IMR-90 (cell line): ENCODE results near the gene WDR5. TPM values are rescaled to one million over a fixed set of nuclear protein-coding genes. Genes with fewer than 3 reads are reported as not detected.

Source experiments
- ATAC-seq: fragments of 200-7000 bp; cut with Tn5 transposase; 2 replicates; pipeline ENCODE4 v1.9.1; 2020; ENCODE audit warnings: low read depth, mild to moderate bottlenecking, moderate library complexity
- BruUV-seq: library from RNA; stranded (reverse); fragments of 400-500 nt; replicated peaks from 2 replicates; lab custom pipeline; 2021; lab: Mats Ljungman, UMichigan
- CTCF ChIA-PET: fragments of 300-600 bp; formaldehyde crosslinking; extraction: SDS; loops from one replicate; lab custom pipeline; 2021; ENCODE audit warnings: antibody characterized with exemption; lab: Yijun Ruan, JAX
- POLR2A ChIA-PET: fragments of 300-600 bp; sonication (Branson Sonifier 250); formaldehyde crosslinking; loops from one replicate; lab custom pipeline; 2022; ENCODE audit warnings: antibody characterized with exemption; ENCODE audit not compliant: unreplicated experiment; lab: Charles Lee
- DNase-seq: peaks from one replicate; pipeline ENCODE4 v3.0.0; 2013
- H2AFZ ChIP-seq: replicated peaks from 2 replicates; pipeline ENCODE3; 2013; ENCODE audit warnings: low read length, mild to moderate bottlenecking; ENCODE audit not compliant: poor library complexity
- H2AK5ac ChIP-seq: 2 replicates; pipeline ENCODE4 v1.6.1; 2013; ENCODE audit warnings: low read depth, low read length, inconsistent platforms
- H2AK9ac ChIP-seq: replicated peaks from 2 replicates; pipeline ENCODE3; 2013; ENCODE audit warnings: mild to moderate bottlenecking, low read depth, low read length, moderate library complexity; ENCODE audit not compliant: poor library complexity
- H2BK120ac ChIP-seq: 2 replicates; pipeline ENCODE4 v1.6.1; 2013; ENCODE audit warnings: low read depth, low read length, inconsistent platforms
- H2BK15ac ChIP-seq: 3 replicates; pipeline ENCODE4 v1.6.1; 2013; ENCODE audit warnings: low read depth, low read length, inconsistent platforms
- H2BK20ac ChIP-seq: 2 replicates; pipeline ENCODE4 v1.6.1; 2013; ENCODE audit warnings: low read depth, mild to moderate bottlenecking, inconsistent platforms, low read length, moderate library complexity
- H2BK5ac ChIP-seq: 2 replicates; pipeline ENCODE4 v1.6.1; 2013; ENCODE audit warnings: mild to moderate bottlenecking, low read depth, low read length, inconsistent platforms; ENCODE audit not compliant: poor library complexity, severe bottlenecking
- H3K14ac ChIP-seq: replicated peaks from 2 replicates; pipeline ENCODE4 v1.6.1; 2013; ENCODE audit warnings: low read depth, low read length, inconsistent platforms
- H3K18ac ChIP-seq: 2 replicates; pipeline ENCODE4 v1.6.1; 2013; ENCODE audit warnings: low read depth, low read length, control low read depth
- H3K23ac ChIP-seq: 2 replicates; pipeline ENCODE4 v1.6.1; 2013; ENCODE audit warnings: low read depth, low read length, inconsistent platforms
- H3K27ac ChIP-seq: 2 replicates; pipeline ENCODE4 v1.5.1; 2013; ENCODE audit warnings: mild to moderate bottlenecking, control low read depth, low read length; ENCODE audit not compliant: insufficient read depth
- H3K27me3 ChIP-seq: 2 replicates; pipeline ENCODE4 v1.6.1; 2013; ENCODE audit warnings: low read length; ENCODE audit not compliant: control insufficient read depth, insufficient read depth
- H3K36me3 ChIP-seq: 2 replicates; pipeline ENCODE4 v1.6.1; 2013; ENCODE audit warnings: low read length, mixed read lengths; ENCODE audit not compliant: control insufficient read depth, insufficient read depth
- H3K4ac ChIP-seq: 2 replicates; pipeline ENCODE4 v1.6.1; 2013; ENCODE audit warnings: low read depth, low read length, inconsistent platforms
- H3K4me1 ChIP-seq: 2 replicates; pipeline ENCODE4 v1.6.1; 2013; ENCODE audit warnings: low read length, mixed read lengths; ENCODE audit not compliant: control insufficient read depth, insufficient read depth
- H3K4me2 ChIP-seq: 2 replicates; pipeline ENCODE4 v1.6.1; 2013; ENCODE audit warnings: low read depth, mild to moderate bottlenecking, control low read depth, low read length, moderate library complexity
- H3K4me3 ChIP-seq: 2 replicates; pipeline ENCODE4 v1.5.1; 2013; ENCODE audit warnings: low read depth, mild to moderate bottlenecking, control low read depth, low read length, moderate library complexity; ENCODE audit not compliant: insufficient read depth
- H3K56ac ChIP-seq: 2 replicates; pipeline ENCODE4 v1.6.1; 2013; ENCODE audit warnings: low read length, inconsistent platforms; ENCODE audit not compliant: insufficient read depth; ENCODE audit errors: extremely low read depth
- H3K79me1 ChIP-seq, 2 experiments: 2 replicates each; pipeline ENCODE4 v1.6.1; 2013; ENCODE audit warnings: low read length in 2 of 2, inconsistent platforms in 1 of 2, low read depth in 1 of 2
- H3K9ac ChIP-seq: 2 replicates; pipeline ENCODE4 v1.6.1; 2013; ENCODE audit warnings: low read depth, low read length, control low read depth
- H3K9me1 ChIP-seq: 2 replicates; pipeline ENCODE4 v1.6.1; 2013; ENCODE audit warnings: low read length, inconsistent platforms; ENCODE audit not compliant: insufficient read depth
- H3K9me3 ChIP-seq: 2 replicates; pipeline ENCODE4 v1.6.1; 2013; ENCODE audit warnings: low read length; ENCODE audit not compliant: control insufficient read depth, insufficient read depth
- H4K20me1 ChIP-seq: 2 replicates; pipeline ENCODE4 v1.6.1; 2013; ENCODE audit warnings: low read length, inconsistent platforms; ENCODE audit not compliant: insufficient read depth
- H4K5ac ChIP-seq: 2 replicates; pipeline ENCODE4 v1.6.1; 2013; ENCODE audit warnings: mild to moderate bottlenecking, low read depth, low read length, control low read depth
- H4K8ac ChIP-seq, 2 experiments: 2 replicates each; pipeline ENCODE4 v1.6.1; 2013; ENCODE audit warnings: low read depth in 2 of 2, low read length in 2 of 2, control low read depth in 1 of 2, inconsistent platforms in 1 of 2
- H4K91ac ChIP-seq: 2 replicates; pipeline ENCODE4 v1.6.1; 2013; ENCODE audit warnings: low read depth, low read length, inconsistent platforms; ENCODE audit not compliant: insufficient read depth
- MXI1 ChIP-seq: IDR thresholded peaks from 2 replicates; pipeline ENCODE4 v1.6.1; 2012; ENCODE audit warnings: low read depth, mild to moderate bottlenecking, low read length, moderate library complexity, borderline replicate concordance
- NFE2L2 ChIP-seq: fragments of 150-350 bp; IDR thresholded peaks from 2 replicates; pipeline ENCODE4 v1.6.1; 2016; ENCODE audit warnings: low read depth, mild to moderate bottlenecking, low read length
- RFX5 ChIP-seq: IDR thresholded peaks from 2 replicates; pipeline ENCODE4 v1.8.0; 2012; ENCODE audit warnings: low read depth, mild to moderate bottlenecking, low read length, moderate library complexity
- WGBS, 2 experiments: methylation state at CpG; one replicate each; pipeline versions ENCODE4 v1.1.5 to v1.1.7; 2013; ENCODE audit warnings: missing lambda C conversion rate in 2 of 2; ENCODE audit not compliant: insufficient read length in 1 of 2; ENCODE audit errors: extremely low coverage in 2 of 2; 5-methylcytosine and 5-hydroxymethylcytosine counted together
- dilution Hi-C: fragments of 300-500 bp; cut with HindIII; formaldehyde crosslinking; loops from one replicate; pipeline ENCODE4 v1.14.3; 2018; ENCODE audit warnings: low sequenced_read_pairs; ENCODE audit not compliant: unreplicated experiment
- in situ Hi-C: fragments of 300-500 bp; cut with MboI; formaldehyde crosslinking; loops from 3 replicates; pipeline ENCODE4 v1.14.3; 2019; ENCODE audit warnings: low sequenced_read_pairs, inconsistent platforms, mixed read lengths
- intact Hi-C: fragments of 100-400 bp; cut with micrococcal nuclease; formaldehyde crosslinking; loops from 2 replicates; pipeline ENCODE4 v1.10.0; 2022
- polyA plus RNA-seq, 3 experiments: library from polyadenylated mRNA; depleted of rRNA; stranded (reverse); fragments of >200 nt; gene quantifications; 2 replicates each; pipeline ENCODE4 v1.2.3, GENCODE V29; 2012; ENCODE audit warnings: low replicate concordance in 1 of 3
- total RNA-seq: library from RNA; depleted of rRNA; stranded (reverse); fragments of >200 nt; gene quantifications from 2 replicates; pipeline ENCODE4 v1.2.3, GENCODE V29; 2012
- TF ChIP-seq, protein P1 (sequence below): conservative IDR thresholded peaks from 2 replicates; pipeline ENCODE4 v1.5.1; 2012; ENCODE audit warnings: mild to moderate bottlenecking, low read depth, low read length, improper control_type of control experiment
- TF ChIP-seq, protein P2 (sequence below): fragments of 150-350 bp; IDR thresholded peaks from 2 replicates; pipeline ENCODE4 v1.6.1; 2017; ENCODE audit warnings: mild to moderate bottlenecking, antibody characterized with exemption, low read length, low read depth

WDR5 gene
- total and polyA plus RNA-seq, 2 of the 4 experiments (the other 2 are of a cell fraction): 18.3 to 26.6 TPM

DNA sequence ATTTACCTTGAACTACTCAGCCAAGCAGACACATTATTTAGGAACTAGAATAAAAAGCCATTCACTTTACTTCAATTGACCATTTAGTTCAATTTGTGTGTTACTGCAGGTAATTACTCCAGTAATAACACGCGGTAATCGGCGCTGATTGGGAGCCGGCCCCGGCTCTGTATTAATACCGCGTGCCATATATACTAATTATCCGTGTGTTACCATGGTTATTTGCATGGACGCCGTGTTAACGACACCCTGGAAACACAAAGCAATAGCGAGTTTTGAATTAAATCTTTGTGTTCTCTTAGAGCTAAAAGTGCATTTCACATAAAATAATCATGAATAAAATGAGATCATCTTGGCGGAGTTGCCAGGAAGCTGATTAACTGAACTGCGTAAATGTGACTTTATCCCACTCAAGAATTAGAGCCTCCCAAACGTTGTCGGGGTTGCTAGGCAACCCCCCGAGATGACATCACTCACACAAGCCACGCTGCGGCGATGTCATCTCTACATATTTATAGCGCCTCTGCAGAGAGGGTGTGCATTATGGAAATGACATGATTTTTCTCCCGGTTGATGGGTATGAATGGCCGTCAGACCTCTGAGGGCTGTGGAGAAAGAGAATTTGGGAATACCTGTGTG lies 69.9 kb downstream of the WDR5 start:
- Histone ChIP-seq H3K36me3 (no peaks in the 10 kb centered on the region), H4K8ac (no peak overlapping the region), H3K14ac (no peak overlapping the region), H4K91ac (no peak overlapping the region), H2AFZ (no peak overlapping the region), H4K20me1 (no peaks in the 10 kb centered on the region), H2BK15ac (no peak overlapping the region), H3K79me1 (no peaks in the 10 kb centered on the region), H3K18ac (no peak overlapping the region), H3K27ac (no peak overlapping the region), H3K4me3 (no peak overlapping the region), H3K4ac (no peak overlapping the region), H2AK5ac (no peak overlapping the region), H3K56ac (no peak overlapping the region), H3K4me1 (peaks cover 2% of the 10 kb centered on the region; the same call in 1 of the 2 replicates), H3K9me3 (peaks cover 6% of the 10 kb centered on the region), H3K9me1 (no peaks in the 10 kb centered on the region), H3K23ac (no peak overlapping the region), H2BK20ac (no peak overlapping the region), H3K9ac (no peak overlapping the region), H2BK5ac (no peak overlapping the region), H2BK120ac (no peak overlapping the region), H3K27me3 (peaks cover 9% of the 10 kb centered on the region), H4K5ac (no peak overlapping the region), H2AK9ac (no peak overlapping the region), H3K4me2 (no peak overlapping the region)
- in situ Hi-C loops: no loop called here
- ATAC-seq: no peak
- DNase-seq: peak; percentile 28
- POLR2A ChIA-PET: interaction anchor here (0.6 to 1.6 kb wide), 2 partner anchors 10 to 22 kb away, joined by 3 to 4 read pairs; no protein-coding TSS in a partner anchor
- intact Hi-C loops: no loop called here
- BruUV-seq: no TSS peak
- 92% methylated on average over 2 of the region's 24 CpGs; no CpG with 5 or more reads in 1 of the 2 experiments for WGBS, 2 experiments
- dilution Hi-C loops: no loop called here
- CTCF ChIA-PET: no interaction called here
- no peak for TF ChIP-seq NFE2L2
- no peak for TF ChIP-seq RFX5
- no peak for TF ChIP-seq MXI1
- TF ChIP-seq, protein P1, sequence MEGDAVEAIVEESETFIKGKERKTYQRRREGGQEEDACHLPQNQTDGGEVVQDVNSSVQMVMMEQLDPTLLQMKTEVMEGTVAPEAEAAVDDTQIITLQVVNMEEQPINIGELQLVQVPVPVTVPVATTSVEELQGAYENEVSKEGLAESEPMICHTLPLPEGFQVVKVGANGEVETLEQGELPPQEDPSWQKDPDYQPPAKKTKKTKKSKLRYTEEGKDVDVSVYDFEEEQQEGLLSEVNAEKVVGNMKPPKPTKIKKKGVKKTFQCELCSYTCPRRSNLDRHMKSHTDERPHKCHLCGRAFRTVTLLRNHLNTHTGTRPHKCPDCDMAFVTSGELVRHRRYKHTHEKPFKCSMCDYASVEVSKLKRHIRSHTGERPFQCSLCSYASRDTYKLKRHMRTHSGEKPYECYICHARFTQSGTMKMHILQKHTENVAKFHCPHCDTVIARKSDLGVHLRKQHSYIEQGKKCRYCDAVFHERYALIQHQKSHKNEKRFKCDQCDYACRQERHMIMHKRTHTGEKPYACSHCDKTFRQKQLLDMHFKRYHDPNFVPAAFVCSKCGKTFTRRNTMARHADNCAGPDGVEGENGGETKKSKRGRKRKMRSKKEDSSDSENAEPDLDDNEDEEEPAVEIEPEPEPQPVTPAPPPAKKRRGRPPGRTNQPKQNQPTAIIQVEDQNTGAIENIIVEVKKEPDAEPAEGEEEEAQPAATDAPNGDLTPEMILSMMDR: no peak
- TF ChIP-seq, protein P2, sequence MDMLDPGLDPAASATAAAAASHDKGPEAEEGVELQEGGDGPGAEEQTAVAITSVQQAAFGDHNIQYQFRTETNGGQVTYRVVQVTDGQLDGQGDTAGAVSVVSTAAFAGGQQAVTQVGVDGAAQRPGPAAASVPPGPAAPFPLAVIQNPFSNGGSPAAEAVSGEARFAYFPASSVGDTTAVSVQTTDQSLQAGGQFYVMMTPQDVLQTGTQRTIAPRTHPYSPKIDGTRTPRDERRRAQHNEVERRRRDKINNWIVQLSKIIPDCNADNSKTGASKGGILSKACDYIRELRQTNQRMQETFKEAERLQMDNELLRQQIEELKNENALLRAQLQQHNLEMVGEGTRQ: no peak
